Activated T-cell treated with anti-CD3 and anti-CD28 coated beads for 48 hours (primary cell): ENCODE results near the gene TGDS.

ENCODE experiments used
- DNase-seq: peaks from one replicate; pipeline ENCODE4 v3.0.0-alpha.2; 2020; ENCODE audit warnings: low read depth

TGDS gene

DNA sequence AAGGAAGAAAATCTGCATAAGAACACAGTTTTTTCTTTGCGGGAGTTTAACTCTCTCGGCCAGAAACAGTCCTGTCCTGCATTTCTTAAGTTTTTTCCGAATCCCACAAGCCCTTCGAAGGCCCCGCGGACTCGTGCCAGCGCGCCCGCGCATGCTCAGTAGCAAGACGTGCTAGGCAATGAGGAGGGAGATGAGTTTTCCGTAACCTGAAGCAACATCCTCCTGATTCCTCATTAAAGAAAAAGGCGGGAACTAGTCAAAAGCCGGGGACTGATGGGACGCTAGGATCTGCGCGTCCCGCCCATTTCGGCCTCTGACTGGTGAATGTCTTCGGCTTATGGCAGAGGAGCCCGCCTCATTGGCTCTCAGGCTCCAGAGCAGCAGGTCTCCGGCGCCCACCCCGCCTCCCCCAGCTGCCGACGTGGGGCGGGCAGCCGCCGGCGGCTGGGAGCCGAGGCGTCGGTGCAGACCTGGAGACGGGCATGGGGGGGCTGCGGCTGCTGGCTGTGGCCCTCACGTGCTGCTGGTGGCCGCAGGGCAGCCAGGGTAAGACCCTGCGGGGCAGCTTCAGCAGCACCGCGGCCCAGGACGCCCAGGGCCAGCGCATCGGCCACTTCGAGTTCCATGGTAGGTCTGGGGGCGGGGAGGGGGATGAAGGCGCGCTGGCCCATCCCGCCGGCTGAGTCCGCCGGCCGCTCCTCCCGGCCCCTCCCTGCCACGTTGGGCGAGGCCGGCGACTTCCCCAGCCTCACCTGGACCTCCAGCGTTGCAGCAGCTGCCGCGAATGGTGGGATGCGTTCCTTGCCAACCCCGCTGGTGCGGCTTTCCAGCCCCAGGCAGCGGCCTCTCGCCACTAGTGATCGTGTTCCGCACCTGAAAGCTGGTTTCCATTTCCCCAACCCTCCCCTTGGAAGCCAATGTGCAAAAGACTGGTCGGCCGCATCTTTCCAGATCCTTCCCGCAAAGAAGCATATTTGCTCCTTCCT, 5.8 kb upstream of the TGDS start, which contains the start of gene GPR180:
GPR180 (plus strand) TSS at position 412 of the 986 bp plus-strand sequence; CDS start at position 483, 71 bp downstream.
- DNase-seq = peak; percentile 86

GRCh38 chr13:94599877-94600276, 3.9 kb upstream of the TGDS start:
- no peak for DNase-seq

DNA sequence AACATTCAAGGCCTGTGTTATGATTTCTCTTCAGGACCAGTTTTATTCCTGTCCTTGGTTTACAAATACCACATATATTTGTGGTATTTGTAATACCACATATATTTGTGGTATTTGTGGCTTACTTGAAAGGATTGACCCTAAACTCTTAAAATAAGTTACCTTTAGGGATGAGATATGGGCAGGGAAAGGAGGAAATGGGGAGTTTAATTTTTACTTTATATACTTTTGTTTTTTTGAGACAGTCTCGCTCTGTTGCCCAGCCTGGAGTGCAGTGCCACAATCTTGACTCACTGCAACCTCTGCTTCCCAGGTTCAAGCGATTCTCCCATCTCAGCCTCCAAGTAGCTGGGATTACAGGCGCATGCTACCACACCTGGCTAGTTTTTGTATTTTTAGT, 2.3 kb upstream of the TGDS start:
- DNase-seq = no peak

- no peak for DNase-seq
Measured at GRCh38 chr13:94596575-94596971, 621 bp upstream of the TGDS start.

- peak; percentile 29 for DNase-seq
Measured at GRCh38 chr13:94595001-94595949, 677 bp downstream of the TGDS start.

- no peak for DNase-seq
Measured at GRCh38 chr13:94590744-94591143, 5.2 kb downstream of the TGDS start.

GRCh38 chr13:94588541-94588940, 7.4 kb downstream of the TGDS start:
- DNase-seq = no peak

DNA sequence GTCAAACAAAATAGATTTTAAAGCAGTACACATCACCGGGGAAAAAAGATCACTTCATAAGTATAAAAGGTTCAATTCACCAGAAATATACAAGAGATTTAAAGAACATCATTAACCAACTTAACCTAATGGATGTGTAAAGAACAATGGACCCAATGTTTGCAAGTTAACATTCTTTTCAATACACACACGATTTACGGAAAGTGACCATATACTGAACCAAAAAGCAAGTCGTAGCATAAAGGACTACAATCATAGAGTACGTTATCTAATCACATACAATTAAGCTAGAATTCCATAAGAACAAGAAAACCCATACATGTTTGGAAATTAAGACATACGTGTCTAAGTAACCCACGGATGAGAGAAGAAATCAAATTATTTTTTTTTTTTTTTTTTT, 9.6 kb downstream of the TGDS start:
- DNase-seq = no peak

DNA sequence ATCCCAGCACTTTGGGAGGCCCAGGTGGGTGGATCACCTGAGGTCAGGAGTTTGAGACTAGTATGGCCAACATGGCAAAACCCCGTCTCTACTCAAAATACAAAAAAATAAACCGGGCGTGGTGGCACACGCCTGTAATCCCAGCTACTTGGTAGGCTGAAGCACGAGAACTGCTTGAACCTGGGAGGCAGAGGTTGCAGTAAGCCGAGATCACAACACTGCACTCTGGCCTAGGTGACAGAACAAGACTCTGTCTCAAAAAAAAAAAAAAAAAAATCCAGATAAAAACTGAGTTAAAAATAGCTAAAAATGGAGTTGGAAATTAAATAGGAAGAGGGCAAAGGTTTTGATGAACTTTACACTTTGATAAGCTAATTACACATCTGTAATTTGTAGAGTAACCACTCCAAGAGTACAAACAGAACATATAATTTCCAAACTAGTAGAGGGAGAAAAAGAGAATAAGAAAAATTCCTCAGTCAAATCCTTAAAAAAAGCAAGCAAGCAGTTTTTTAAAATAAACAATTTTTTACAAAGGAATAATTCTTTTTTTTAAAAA, 10.3 kb downstream of the TGDS start:
- no peak for DNase-seq

GRCh38 chr13:94583926-94584325, 12.0 kb downstream of the TGDS start:
- DNase-seq = no peak

DNA sequence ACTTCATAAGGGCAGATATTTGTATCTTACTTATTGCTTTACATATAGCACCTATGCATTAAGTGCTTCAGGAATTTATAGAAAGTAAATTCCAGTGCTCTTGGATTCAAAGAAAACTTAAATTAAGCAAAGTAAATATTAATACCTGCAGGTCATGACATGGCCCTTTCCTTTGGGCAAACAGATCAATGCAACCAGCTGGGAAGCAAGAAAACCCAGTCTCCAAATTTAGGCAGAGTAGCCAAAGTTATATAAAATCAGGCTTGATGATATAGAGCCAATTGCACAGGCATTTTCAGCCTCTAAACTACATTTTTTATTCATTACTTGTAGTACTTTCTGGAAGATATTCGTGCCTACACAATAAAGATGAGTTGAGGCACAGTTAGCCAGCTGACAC, 16.9 kb downstream of the TGDS start:
- no peak for DNase-seq

DNA sequence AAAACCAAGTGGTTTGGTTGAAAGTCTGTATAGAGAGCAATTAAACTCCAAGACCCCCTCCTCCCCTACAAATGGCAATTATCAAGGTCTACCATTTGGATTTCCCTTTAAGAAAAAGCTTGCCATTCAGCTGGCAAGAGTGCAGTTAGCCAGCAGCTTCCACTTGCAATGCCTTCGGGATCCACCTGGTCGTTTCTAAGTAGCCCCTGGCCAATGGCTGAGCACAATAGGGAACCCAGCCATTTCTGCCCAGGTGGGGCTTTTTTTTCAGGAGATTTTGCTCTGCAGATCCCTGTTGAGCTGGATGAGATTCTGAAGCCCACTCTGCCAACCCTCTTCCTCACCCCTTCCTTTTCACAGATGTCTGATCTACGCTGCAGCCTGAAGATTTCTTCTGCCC, 26.3 kb downstream of the TGDS start:
- DNase-seq = no peak

DNA sequence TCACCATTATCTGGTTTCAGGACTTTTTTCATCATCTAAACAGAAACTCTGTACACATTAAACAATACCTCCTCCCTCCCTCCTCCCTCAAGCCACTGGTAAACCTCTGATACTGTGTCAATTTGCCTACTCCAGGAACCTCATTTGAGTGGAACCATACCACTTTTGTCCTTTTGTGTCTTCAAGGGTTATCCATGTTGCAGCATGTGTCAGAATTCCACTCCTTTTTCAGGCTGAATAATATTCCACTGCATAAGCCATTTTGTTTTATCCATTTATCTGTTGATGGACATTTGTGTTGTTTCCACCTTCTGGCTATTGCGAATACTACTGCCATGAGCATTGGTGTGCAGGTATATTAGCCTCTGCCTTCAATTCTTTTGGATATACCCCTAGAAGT, 27.5 kb downstream of the TGDS start:
- no peak for DNase-seq

GRCh38 chr13:94567581-94567980, 28.4 kb downstream of the TGDS start:
- DNase-seq = no peak

GRCh38 chr13:94561126-94561525, 34.8 kb downstream of the TGDS start:
- DNase-seq = no peak

DNA sequence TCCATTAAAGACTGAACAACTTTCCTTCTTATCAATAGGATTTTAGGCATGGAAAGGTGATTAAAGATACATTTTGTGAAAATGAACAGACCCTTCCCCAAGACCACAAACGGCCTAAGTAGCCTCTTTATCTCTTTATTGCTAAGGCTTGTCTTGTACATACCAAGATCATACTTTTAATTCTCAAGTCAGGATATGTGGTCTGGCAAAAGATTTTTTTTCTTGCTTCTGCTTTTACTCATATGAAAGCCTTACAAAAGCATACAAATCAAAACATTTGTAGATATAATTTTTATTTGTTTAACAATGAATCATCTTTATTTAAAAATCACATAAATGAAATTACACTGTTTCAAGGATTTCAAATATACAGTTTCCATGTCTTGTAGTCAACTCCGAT, 35.8 kb downstream of the TGDS start:
- no peak for DNase-seq

GRCh38 chr13:94559222-94559795, 36.6 kb downstream of the TGDS start:
- no peak for DNase-seq

DNA sequence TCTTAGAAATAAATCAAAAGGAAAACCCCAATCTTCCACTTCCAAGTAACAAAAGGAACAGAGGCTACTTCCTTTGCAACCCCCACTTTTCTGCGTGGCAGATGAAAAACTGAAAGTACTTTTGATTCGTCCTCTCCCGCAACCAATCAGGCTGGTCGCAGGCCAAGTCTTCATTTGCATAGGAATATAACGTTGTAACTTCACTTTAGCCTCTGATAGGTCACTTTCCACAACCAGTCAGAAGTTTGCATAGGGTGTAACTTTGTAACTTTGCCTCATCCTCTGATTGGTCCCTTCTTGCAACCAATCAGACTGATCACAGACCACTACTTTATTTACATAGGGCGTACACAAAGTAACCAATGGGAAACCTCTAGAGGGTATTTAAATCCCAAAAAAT, 37.2 kb downstream of the TGDS start:
- no peak for DNase-seq

- DNase-seq = no peak
Measured at GRCh38 chr13:94557684-94558235, 38.2 kb downstream of the TGDS start.

DNA sequence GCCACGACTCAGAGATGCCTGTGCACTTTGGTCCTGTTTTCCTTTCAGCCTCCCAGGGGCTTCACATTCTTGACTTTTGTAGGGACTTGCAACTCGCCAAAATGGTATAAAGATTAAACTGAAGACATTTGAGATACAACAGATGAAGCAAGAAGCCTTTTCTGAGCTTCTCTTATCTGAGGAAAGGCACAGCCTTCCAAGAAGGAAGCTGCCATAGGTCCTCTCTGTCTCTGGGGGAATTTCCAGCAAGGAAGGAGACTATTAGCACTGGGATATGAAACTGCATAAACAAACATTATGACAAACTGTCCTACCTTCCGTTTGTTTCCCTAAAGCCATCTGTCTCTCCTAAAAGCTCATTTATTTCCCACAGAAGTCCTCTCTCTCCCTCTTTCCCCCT, 39.3 kb downstream of the TGDS start:
- DNase-seq = no peak

- no peak for DNase-seq
Measured at GRCh38 chr13:94556041-94556440, 39.9 kb downstream of the TGDS start.

DNA sequence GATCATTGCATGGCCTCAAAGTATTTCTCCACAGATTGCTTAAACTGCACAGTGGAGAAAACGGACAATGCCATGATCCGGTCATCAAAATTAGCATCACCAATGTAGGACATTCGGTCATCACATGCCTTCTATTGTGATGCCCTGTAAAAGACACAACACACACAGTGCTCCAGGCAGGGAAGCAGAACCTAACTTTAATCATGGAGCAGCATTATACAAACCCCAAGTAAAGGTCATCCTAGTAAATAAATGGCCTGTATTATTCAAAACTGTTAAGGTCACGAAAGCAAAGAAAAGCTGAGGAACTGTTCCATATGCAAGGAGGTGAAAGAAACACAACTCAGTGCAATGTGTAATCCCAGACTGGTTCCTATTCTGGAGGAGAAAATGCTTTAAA, 42.2 kb downstream of the TGDS start:
- no peak for DNase-seq
